B cell (primary cell): ENCODE measurements around the gene PHF13. TPM values are rescaled to one million over a fixed set of nuclear protein-coding genes. Genes with fewer than 3 reads are reported as not detected.

ENCODE experiments used
- ATAC-seq: fragments of 200-7000 bp; cut with Tn5 transposase; one replicate; pipeline ENCODE4 v1.10.0; 2021; ENCODE audit warnings: low read depth, mild to moderate bottlenecking, moderate number of reproducible peaks, moderate library complexity
- CTCF ChIA-PET: fragments of 350-600 bp; sonication (Branson Sonifier 250); formaldehyde crosslinking; loops from one replicate; lab custom pipeline; 2021; ENCODE audit warnings: antibody characterized with exemption, inconsistent platforms; lab: Charles Lee
- POLR2A ChIA-PET: fragments of 350-600 bp; sonication (Branson Sonifier 250); formaldehyde crosslinking; loops from one replicate; lab custom pipeline; 2021; ENCODE audit warnings: antibody characterized with exemption; lab: Charles Lee
- DNase-seq: peaks from one replicate; pipeline ENCODE4 v3.0.0; 2013
- H2AFZ ChIP-seq: 2 replicates; pipeline ENCODE4 v1.6.1; 2012; ENCODE audit warnings: mild to moderate bottlenecking, low read depth, low read length; ENCODE audit not compliant: insufficient read depth, poor library complexity, severe bottlenecking
- H3K27ac ChIP-seq, 2 donors: 1 replicate in 1 of 2; 2 replicates in 1 of 2; pipeline ENCODE4 v1.5.1; 2012 to 2013; ENCODE audit warnings: low read length in 2 of 2, mild to moderate bottlenecking in 2 of 2, moderate library complexity in 1 of 2
- H3K27me3 ChIP-seq, 4 experiments: fragments of 200-600 bp in 1 of 4; sonication (generic) in 1 of 4; replicated peaks in 1 of 4; 1 replicate in 2 of 4; 2 replicates in 2 of 4; pipeline versions ENCODE4 v1.6.1 to v1.7.0; 2013 to 2016; ENCODE audit warnings: low read length in 3 of 4, mild to moderate bottlenecking in 2 of 4, mixed read lengths in 1 of 4, moderate library complexity in 1 of 4; ENCODE audit not compliant: insufficient read depth in 4 of 4, control insufficient read depth in 3 of 4; ENCODE audit errors: control extremely low read depth in 1 of 4
- H3K36me3 ChIP-seq, 2 experiments: replicated peaks in 1 of 2; 1 replicate in 1 of 2; 2 replicates in 1 of 2; pipeline versions ENCODE4 v1.6.1 to v1.7.1; 2013; ENCODE audit warnings: low read length in 1 of 2; ENCODE audit not compliant: insufficient read depth in 2 of 2, control insufficient read depth in 1 of 2; ENCODE audit errors: control extremely low read depth in 1 of 2, extremely low read depth in 1 of 2
- H3K4me1 ChIP-seq, 2 donors: fragments of 200-600 bp in 1 of 2; sonication (generic) in 1 of 2; 1 replicate in 1 of 2; 2 replicates in 1 of 2; pipeline versions ENCODE4 v1.5.1 to v1.6.1; 2013 to 2017; ENCODE audit warnings: low read length in 2 of 2; ENCODE audit not compliant: control insufficient read depth in 2 of 2, insufficient read depth in 2 of 2
- H3K4me2 ChIP-seq: replicated peaks from 2 replicates; pipeline ENCODE3; 2012; ENCODE audit warnings: mild to moderate bottlenecking, low read depth, low read length; ENCODE audit not compliant: poor library complexity, severe bottlenecking
- H3K4me3 ChIP-seq, 5 experiments: fragments of 200-600 bp in 1 of 5; sonication (generic) in 1 of 5; 1 replicate in 3 of 5; 2 replicates in 2 of 5; pipeline versions ENCODE4 v1.5.1 to v1.7.0; 2011 to 2016; ENCODE audit warnings: low read length in 4 of 5, mild to moderate bottlenecking in 4 of 5, low read depth in 2 of 5, control low read depth in 1 of 5, moderate library complexity in 1 of 5; ENCODE audit not compliant: insufficient read depth in 1 of 5; ENCODE audit errors: control extremely low read depth in 1 of 5, extremely low read depth in 1 of 5
- H3K79me2 ChIP-seq: fragments of 200-600 bp; sonication (generic); one replicate; pipeline ENCODE4 v1.6.0; 2016; ENCODE audit warnings: low read length; ENCODE audit not compliant: control insufficient read depth, insufficient read depth
- H3K9ac ChIP-seq: fragments of 200-600 bp; sonication (generic); 2 replicates; pipeline ENCODE4 v1.6.1; 2017; ENCODE audit warnings: mild to moderate bottlenecking, low read length, moderate library complexity
- H3K9me3 ChIP-seq, 3 donors: one replicate each; pipeline versions ENCODE4 v1.6.1 to v1.7.1; 2013; ENCODE audit warnings: low read length in 2 of 3; ENCODE audit not compliant: control insufficient read depth in 2 of 3, insufficient read depth in 1 of 3; ENCODE audit errors: control extremely low read depth in 1 of 3
- H4K20me1 ChIP-seq: 2 replicates; pipeline ENCODE4 v1.6.0; 2012; ENCODE audit warnings: mild to moderate bottlenecking, low read length; ENCODE audit not compliant: insufficient read depth, control insufficient read depth, poor library complexity, severe bottlenecking
- H3K27ac Mint-ChIP-seq: one replicate; pipeline ENCODE4 v1.8.0; 2021; ENCODE audit warnings: mixed read lengths
- H3K27me3 Mint-ChIP-seq: one replicate; pipeline ENCODE4 v1.8.0; 2021; ENCODE audit warnings: mixed read lengths
- H3K4me1 Mint-ChIP-seq: one replicate; pipeline ENCODE4 v1.8.0; 2021; ENCODE audit warnings: mixed read lengths
- H3K4me3 Mint-ChIP-seq: one replicate; pipeline ENCODE4 v1.8.0; 2021; ENCODE audit warnings: mixed read lengths
- H3K9me3 Mint-ChIP-seq: one replicate; pipeline ENCODE4 v1.8.0; 2022; ENCODE audit warnings: mixed read lengths; ENCODE audit not compliant: insufficient read depth
- EZH2 ChIP-seq: IDR thresholded peaks from 2 replicates; pipeline ENCODE4 v1.6.1; 2012; ENCODE audit warnings: borderline replicate concordance, low read depth, mild to moderate bottlenecking, moderate library complexity, low read length; ENCODE audit not compliant: insufficient read depth, poor library complexity, severe bottlenecking
- WGBS: methylation state at CpG from one replicate; pipeline ENCODE4 v1.1.5; 2013; ENCODE audit warnings: missing lambda C conversion rate; ENCODE audit not compliant: insufficient coverage; 5-methylcytosine and 5-hydroxymethylcytosine counted together
- intact Hi-C: fragments of 100-400 bp; cut with micrococcal nuclease; formaldehyde crosslinking; loops from one replicate; pipeline ENCODE4 v1.10.0; 2022
- polyA plus RNA-seq: library from polyadenylated mRNA; depleted of rRNA; stranded (reverse); fragments of >200 nt; gene quantifications from 2 replicates; pipeline ENCODE4 v1.2.3, GENCODE V29; 2012
- total RNA-seq, 2 donors: library from RNA; stranded (reverse); fragments of 120-200 nt in 1 of 2; gene quantifications; 1 replicate in 1 of 2; 2 replicates in 1 of 2; pipeline versions ENCODE4 v1.2.3 to v1.2.4, GENCODE V29; 2013 to 2022
- TF ChIP-seq, protein P1 (sequence below): fragments of 200-600 bp; IDR thresholded peaks from one replicate; pipeline ENCODE4 v1.8.0; 2022; ENCODE audit warnings: antibody characterized with exemption, mild to moderate bottlenecking

PHF13 gene
- total and polyA plus RNA-seq, 2 donors (not counting 1 experiment from before 2014, with no cell fraction given), result 5.3 to 11.0 TPM

- intact Hi-C loops, result no loop called here
- CTCF ChIA-PET, result no interaction called here
- H3K4me1 Mint-ChIP-seq, result no peaks in the 10 kb centered on the region
- Histone ChIP-seq H2AFZ (no peak overlapping the region), H3K27me3 (no peaks in the 10 kb centered on the region), H3K4me2 (no peak overlapping the region), H3K27ac (no peak overlapping the region), H3K9me3 (no peaks in the 10 kb centered on the region), H3K79me2 (peaks cover 25% of the 10 kb centered on the region), H3K4me3 (no peak overlapping the region), H4K20me1 (no peaks in the 10 kb centered on the region), H3K4me1 (no peaks in the 10 kb centered on the region), H3K9ac (no peak overlapping the region), H3K36me3 (peaks cover 0 to 30% of the 10 kb centered on the region in 2 experiments)
- ATAC-seq (no peak), DNase-seq (no peak)
- POLR2A ChIA-PET, result no interaction called here
- no peak overlapping the region for H3K27ac Mint-ChIP-seq
- WGBS, result 96% methylated on average over 4 of the region's 9 CpGs
- no peak for TF ChIP-seq EZH2
- TF ChIP-seq, protein P1, sequence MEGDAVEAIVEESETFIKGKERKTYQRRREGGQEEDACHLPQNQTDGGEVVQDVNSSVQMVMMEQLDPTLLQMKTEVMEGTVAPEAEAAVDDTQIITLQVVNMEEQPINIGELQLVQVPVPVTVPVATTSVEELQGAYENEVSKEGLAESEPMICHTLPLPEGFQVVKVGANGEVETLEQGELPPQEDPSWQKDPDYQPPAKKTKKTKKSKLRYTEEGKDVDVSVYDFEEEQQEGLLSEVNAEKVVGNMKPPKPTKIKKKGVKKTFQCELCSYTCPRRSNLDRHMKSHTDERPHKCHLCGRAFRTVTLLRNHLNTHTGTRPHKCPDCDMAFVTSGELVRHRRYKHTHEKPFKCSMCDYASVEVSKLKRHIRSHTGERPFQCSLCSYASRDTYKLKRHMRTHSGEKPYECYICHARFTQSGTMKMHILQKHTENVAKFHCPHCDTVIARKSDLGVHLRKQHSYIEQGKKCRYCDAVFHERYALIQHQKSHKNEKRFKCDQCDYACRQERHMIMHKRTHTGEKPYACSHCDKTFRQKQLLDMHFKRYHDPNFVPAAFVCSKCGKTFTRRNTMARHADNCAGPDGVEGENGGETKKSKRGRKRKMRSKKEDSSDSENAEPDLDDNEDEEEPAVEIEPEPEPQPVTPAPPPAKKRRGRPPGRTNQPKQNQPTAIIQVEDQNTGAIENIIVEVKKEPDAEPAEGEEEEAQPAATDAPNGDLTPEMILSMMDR, result no peak
- H3K4me3 Mint-ChIP-seq, result no peak overlapping the region
- no peaks in the 10 kb centered on the region for H3K27me3 Mint-ChIP-seq
- no peaks in the 10 kb centered on the region for H3K9me3 Mint-ChIP-seq
Observed at GRCh38 chr1:6668503-6668902, 55.0 kb downstream of the PHF13 start.

GRCh38 chr1:6672558-6672957, 59.0 kb downstream of the PHF13 start:
- H3K79me2 ChIP-seq, result peaks cover 2% of the 10 kb centered on the region
- Mint-ChIP-seq H3K4me3 (no peak overlapping the region), H3K27ac (no peak overlapping the region), H3K4me1 (no peaks in the 10 kb centered on the region), H3K27me3 (no peaks in the 10 kb centered on the region), H3K9me3 (no peaks in the 10 kb centered on the region)
- WGBS, result 100% methylated on average over 1 of the region's 2 CpGs
- no peak for TF ChIP-seq EZH2
- TF ChIP-seq, protein P1, result no peak
- H3K9ac ChIP-seq, result no peak overlapping the region
- intact Hi-C loops, result no loop called here
- no peaks in the 10 kb centered on the region for H3K9me3 ChIP-seq
- no peaks in the 10 kb centered on the region for H3K4me1 ChIP-seq
- no peak overlapping the region for H3K4me3 ChIP-seq
- H3K27ac ChIP-seq, result no peak overlapping the region
- no peak overlapping the region for H3K4me2 ChIP-seq
- H2AFZ ChIP-seq, result no peak overlapping the region
- DNase-seq (no peak), ATAC-seq (no peak)
- peaks cover 6 to 30% of the 10 kb centered on the region in 2 experiments for H3K36me3 ChIP-seq
- no peaks in the 10 kb centered on the region for H3K27me3 ChIP-seq
- CTCF ChIA-PET, result interaction anchor here (0.8 kb wide), 1 partner anchor 217 kb away, joined by 3 read pairs; no protein-coding TSS in a partner anchor
- no peaks in the 10 kb centered on the region for H4K20me1 ChIP-seq
- POLR2A ChIA-PET, result no interaction called here

Other genes starting within 250 kb of the PHF13 start
- gene ACOT7, start 220.0 kb upstream of the PHF13 start, total RNA-seq, result 4.0 and 4.2 TPM in 2 replicates
- gene ACOT7, start 220.0 kb upstream of the PHF13 start, polyA plus RNA-seq, result 4.5 and 4.6 TPM in 2 replicates
- gene HES2, start 193.8 kb upstream of the PHF13 start, total RNA-seq, result not detected in 2 replicates
- gene HES2, start 193.8 kb upstream of the PHF13 start, polyA plus RNA-seq, result not detected in 2 replicates
- 0.25 TPM in 1 of 2 replicates, not detected in the other for gene ESPN, start 189.0 kb upstream of the PHF13 start, total RNA-seq
- gene ESPN, start 189.0 kb upstream of the PHF13 start, polyA plus RNA-seq, result 0.07 and 0.19 TPM in 2 replicates
- 2.6 and 2.7 TPM in 2 replicates for gene TNFRSF25, start 147.6 kb upstream of the PHF13 start, total RNA-seq
- 7.1 and 16.1 TPM in 2 replicates for gene TNFRSF25, start 147.6 kb upstream of the PHF13 start, polyA plus RNA-seq
- 0.20 and 0.49 TPM in 2 replicates for gene PLEKHG5, start 122.1 kb upstream of the PHF13 start, total RNA-seq
- 0.13 TPM in 1 of 2 replicates, not detected in the other for gene PLEKHG5, start 122.1 kb upstream of the PHF13 start, polyA plus RNA-seq
- 49.5 and 56.7 TPM in 2 replicates for gene NOL9, start 59.2 kb upstream of the PHF13 start, total RNA-seq
- 23.8 and 35.6 TPM in 2 replicates for gene NOL9, start 59.2 kb upstream of the PHF13 start, polyA plus RNA-seq
- not detected in 2 replicates for gene TAS1R1, start 58.4 kb upstream of the PHF13 start, total RNA-seq
- 0.09 TPM in 1 of 2 replicates, not detected in the other for gene TAS1R1, start 58.4 kb upstream of the PHF13 start, polyA plus RNA-seq
- 65.6 and 79.0 TPM in 2 replicates for gene ZBTB48, start 33.7 kb upstream of the PHF13 start, total RNA-seq
- 100 and 103 TPM in 2 replicates for gene ZBTB48, start 33.7 kb upstream of the PHF13 start, polyA plus RNA-seq
- gene KLHL21, start 10.9 kb upstream of the PHF13 start, total RNA-seq, result 29.9 and 31.0 TPM in 2 replicates
- gene KLHL21, start 10.9 kb upstream of the PHF13 start, polyA plus RNA-seq, result 9.6 and 14.4 TPM in 2 replicates
- gene THAP3, start 11.1 kb downstream of the PHF13 start, total RNA-seq, result 24.6 and 30.4 TPM in 2 replicates
- 20.2 and 23.9 TPM in 2 replicates for gene THAP3, start 11.1 kb downstream of the PHF13 start, polyA plus RNA-seq
- 51.6 and 57.2 TPM in 2 replicates for gene DNAJC11, start 88.1 kb downstream of the PHF13 start, total RNA-seq
- 29.2 and 37.9 TPM in 2 replicates for gene DNAJC11, start 88.1 kb downstream of the PHF13 start, polyA plus RNA-seq
- gene CAMTA1, start 171.7 kb downstream of the PHF13 start, total RNA-seq, result 45.7 and 48.3 TPM in 2 replicates
- gene CAMTA1, start 171.7 kb downstream of the PHF13 start, polyA plus RNA-seq, result 42.2 and 56.8 TPM in 2 replicates